Measurements from ENCODE around the gene CFAP77. TPM values are rescaled to one million over a fixed set of nuclear protein-coding genes. Genes with fewer than 3 reads are reported as not detected.

Gene CFAP77
- total RNA-seq, 4 donors from 2014 or later = 0.44 TPM; not detected in 3

DNA sequence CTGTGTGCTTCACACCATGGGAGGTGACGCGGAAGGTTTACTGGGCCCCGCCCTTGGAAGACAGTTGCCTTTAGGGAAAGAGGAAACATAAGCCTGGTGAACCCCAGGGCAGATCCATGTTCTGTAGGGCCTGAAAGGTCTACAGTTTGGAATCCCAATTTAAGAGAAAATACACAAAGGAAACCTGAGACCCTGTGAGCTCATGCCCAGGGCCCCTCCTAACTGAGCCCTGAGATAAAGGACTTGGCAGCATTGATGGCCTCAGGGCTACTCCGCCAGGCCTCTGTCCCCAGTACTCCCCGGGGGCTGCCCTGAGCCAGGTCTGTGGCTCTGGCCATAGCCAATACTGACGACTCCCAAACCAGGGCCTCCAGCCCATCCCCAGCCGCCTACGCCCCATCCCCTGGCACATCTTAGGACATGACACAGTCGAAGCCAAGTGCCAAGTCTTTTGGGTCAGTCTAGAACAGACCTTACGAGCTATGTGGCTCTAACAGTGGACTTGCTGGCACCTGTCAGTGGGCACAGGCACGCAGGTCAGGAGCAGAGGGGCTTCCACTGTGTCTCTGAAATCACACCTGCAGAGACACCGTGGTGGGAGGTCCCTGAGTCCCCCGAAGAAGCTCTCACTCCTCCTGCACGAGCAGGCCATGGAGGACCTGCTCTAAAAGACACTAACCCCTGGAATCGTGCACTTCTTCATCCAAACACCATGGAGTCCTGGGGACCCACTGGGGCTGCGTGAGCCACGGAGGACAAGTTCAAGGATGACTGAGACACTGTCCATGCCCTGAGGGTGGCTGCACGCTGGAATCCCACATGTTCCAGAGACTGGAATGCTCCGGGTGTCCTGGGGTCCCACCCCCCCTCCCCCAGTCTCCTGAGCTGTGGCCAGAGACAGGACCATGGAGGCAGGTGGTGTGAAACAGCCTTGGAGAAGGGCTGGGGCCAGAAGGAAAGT lies 132.1 kb downstream of the CFAP77 start:
- Histone ChIP-seq H3K4me1 (peaks cover 9 to 13% of the 10 kb centered on the region in 2 donors), H3K4me3 (replicated peaks in 1 of 3) (no peak overlapping the region), H3K27me3 (no peaks in the 10 kb centered on the region), H3K27ac (no peak overlapping the region), H3K36me3 (no peaks in the 10 kb centered on the region), H3K9me3 (no peaks in the 10 kb centered on the region)
- TF ChIP-seq POLR2A (IDR thresholded peaks at IDR 0.05) = no peak
- TF ChIP-seq, protein P1, sequence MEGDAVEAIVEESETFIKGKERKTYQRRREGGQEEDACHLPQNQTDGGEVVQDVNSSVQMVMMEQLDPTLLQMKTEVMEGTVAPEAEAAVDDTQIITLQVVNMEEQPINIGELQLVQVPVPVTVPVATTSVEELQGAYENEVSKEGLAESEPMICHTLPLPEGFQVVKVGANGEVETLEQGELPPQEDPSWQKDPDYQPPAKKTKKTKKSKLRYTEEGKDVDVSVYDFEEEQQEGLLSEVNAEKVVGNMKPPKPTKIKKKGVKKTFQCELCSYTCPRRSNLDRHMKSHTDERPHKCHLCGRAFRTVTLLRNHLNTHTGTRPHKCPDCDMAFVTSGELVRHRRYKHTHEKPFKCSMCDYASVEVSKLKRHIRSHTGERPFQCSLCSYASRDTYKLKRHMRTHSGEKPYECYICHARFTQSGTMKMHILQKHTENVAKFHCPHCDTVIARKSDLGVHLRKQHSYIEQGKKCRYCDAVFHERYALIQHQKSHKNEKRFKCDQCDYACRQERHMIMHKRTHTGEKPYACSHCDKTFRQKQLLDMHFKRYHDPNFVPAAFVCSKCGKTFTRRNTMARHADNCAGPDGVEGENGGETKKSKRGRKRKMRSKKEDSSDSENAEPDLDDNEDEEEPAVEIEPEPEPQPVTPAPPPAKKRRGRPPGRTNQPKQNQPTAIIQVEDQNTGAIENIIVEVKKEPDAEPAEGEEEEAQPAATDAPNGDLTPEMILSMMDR (IDR thresholded peaks at IDR 0.05) = no peak
- WGBS, 2 donors = 83 to 93% methylated on average over 12 to 17 of the region's 19 CpGs
- no peak for DNase-seq
- intact Hi-C loops (cut with DNase I) = no loop called here

DNA sequence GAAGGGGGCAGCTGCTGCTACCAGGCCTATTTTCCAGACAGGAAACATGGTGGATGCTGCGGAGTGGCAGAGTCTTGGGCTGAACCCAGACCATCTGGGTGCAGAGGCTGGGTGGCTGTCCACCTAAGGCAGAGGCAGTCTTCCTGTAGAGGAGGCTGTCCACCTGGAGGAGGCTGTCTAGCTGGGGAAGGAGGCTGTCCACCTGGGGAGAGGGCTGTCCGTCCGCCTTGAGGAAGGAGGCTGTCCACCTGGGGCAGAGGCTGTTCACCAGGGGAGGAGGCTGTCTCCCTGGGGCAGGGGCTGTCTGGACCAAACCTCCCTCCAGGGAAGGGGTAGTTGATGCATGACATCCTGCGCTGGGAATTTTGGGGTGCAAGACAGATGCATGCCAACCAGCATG lies 133.2 kb downstream of the CFAP77 start:
- Histone ChIP-seq H3K4me3 (replicated peaks in 1 of 3) (no peak overlapping the region), H3K27ac (no peak overlapping the region), H3K4me1 (peaks cover 9 to 13% of the 10 kb centered on the region in 2 donors), H3K36me3 (no peaks in the 10 kb centered on the region), H3K27me3 (no peaks in the 10 kb centered on the region), H3K9me3 (no peaks in the 10 kb centered on the region)
- intact Hi-C loops (cut with DNase I) = no loop called here
- TF ChIP-seq, protein P1 (IDR thresholded peaks at IDR 0.05) = no peak
- no peak for TF ChIP-seq POLR2A (IDR thresholded peaks at IDR 0.05)
- 86 to 100% methylated on average over 1 to 4 of the region's 4 CpGs for WGBS, 2 donors
- no peak for DNase-seq

DNA sequence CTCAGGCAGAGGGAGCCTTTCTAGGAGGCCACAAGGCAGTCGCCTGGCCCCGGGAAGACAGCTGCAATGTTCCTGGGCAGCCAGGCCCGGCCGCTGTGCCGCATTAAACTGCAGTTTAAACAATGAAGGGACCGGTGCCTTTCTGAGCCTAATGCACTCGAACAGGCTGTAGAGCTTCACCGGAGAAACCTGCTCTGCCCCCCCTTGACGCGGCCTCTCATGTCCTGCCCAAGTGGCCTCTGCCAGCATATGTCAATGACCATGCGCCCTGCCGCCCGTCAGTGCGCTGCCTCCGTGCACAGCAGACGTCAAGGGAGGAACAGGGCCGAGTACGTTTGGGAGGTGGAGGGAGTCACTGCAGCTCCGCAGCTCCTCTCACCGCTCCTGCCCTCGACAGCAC lies 133.9 kb downstream of the CFAP77 start:
- peak in 1 of 2 donors; percentile 20 for TF ChIP-seq POLR2A (IDR thresholded peaks at IDR 0.05)
- TF ChIP-seq, protein P1 (IDR thresholded peaks at IDR 0.05) = no peak
- DNase-seq = peak; percentile 88 to 93
- H3K4me1 ChIP-seq = peaks cover 9 to 13% of the 10 kb centered on the region in 2 donors
- intact Hi-C loops (cut with DNase I) = no loop called here
- no peaks in the 10 kb centered on the region for H3K27me3 ChIP-seq
- no peaks in the 10 kb centered on the region for H3K9me3 ChIP-seq
- no peaks in the 10 kb centered on the region for H3K36me3 ChIP-seq
- no peak overlapping the region for H3K4me3 ChIP-seq (replicated peaks in 1 of 3)
- H3K27ac ChIP-seq = no peak overlapping the region
- WGBS, 2 donors = 20 to 30% methylated on average over 21 of the region's 21 CpGs

DNA sequence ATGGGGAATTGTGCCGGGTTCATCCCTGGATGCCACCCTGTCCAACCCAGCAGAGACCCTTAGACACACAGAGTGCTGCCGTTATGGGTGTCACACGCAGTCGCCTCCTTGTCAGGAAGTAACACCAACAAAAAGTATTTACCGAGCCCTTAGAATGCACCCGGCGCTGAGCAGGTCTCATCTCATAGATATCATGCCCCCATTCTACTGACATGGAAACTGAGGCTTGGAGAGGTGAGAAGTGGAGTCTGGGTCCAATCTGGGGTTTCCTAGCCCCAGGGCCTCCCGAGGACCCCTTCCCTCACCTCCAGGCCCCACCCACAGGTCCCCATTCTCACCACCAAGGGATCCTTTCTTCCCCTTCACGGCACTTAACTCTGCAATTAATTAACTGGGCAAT lies 135.6 kb downstream of the CFAP77 start:
- no peak for DNase-seq
- 77 to 88% methylated on average over 9 of the region's 9 CpGs for WGBS, 2 donors

More for the DNA sequence above, 135.6 kb downstream of the CFAP77 start:
- Histone ChIP-seq H3K36me3 (no peaks in the 10 kb centered on the region), H3K27ac (no peak overlapping the region), H3K4me1 (peaks cover 9 to 13% of the 10 kb centered on the region in 2 donors), H3K27me3 (no peaks in the 10 kb centered on the region), H3K9me3 (no peaks in the 10 kb centered on the region), H3K4me3 (replicated peaks in 1 of 3) (no peak overlapping the region)
- TF ChIP-seq, protein P1 (IDR thresholded peaks at IDR 0.05) = no peak
- no peak for TF ChIP-seq POLR2A (IDR thresholded peaks at IDR 0.05)
- intact Hi-C loops (cut with DNase I) = no loop called here
